Nephron progenitor cell (in vitro differentiated cells): Measurements from ENCODE around the gene NAMPT.

ENCODE experiments used
- DNase-seq: peaks from one replicate; pipeline ENCODE4 v3.0.0; 2021
- H3K27ac Mint-ChIP-seq: 2 replicates; pipeline ENCODE4 v1.8.0; 2021; ENCODE audit warnings: mild to moderate bottlenecking, moderate library complexity, mixed read lengths
- H3K27me3 Mint-ChIP-seq: 2 replicates; pipeline ENCODE4 v1.8.0; 2021; ENCODE audit warnings: mild to moderate bottlenecking, low read depth, mixed read lengths; ENCODE audit not compliant: poor library complexity
- H3K36me3 Mint-ChIP-seq: 2 replicates; pipeline ENCODE4 v1.8.0; 2021; ENCODE audit warnings: low read depth, mixed read lengths
- H3K4me1 Mint-ChIP-seq: 2 replicates; pipeline ENCODE4 v1.8.0; 2021; ENCODE audit warnings: mixed read lengths
- H3K4me3 Mint-ChIP-seq: 2 replicates; pipeline ENCODE4 v1.8.0; 2021; ENCODE audit warnings: mild to moderate bottlenecking, moderate library complexity, mixed read lengths
- H3K9me3 Mint-ChIP-seq: 2 replicates; pipeline ENCODE4 v1.8.0; 2021; ENCODE audit warnings: mild to moderate bottlenecking, moderate library complexity, mixed read lengths
- CTCF ChIP-seq: fragments of 200-600 bp; sonication (generic); IDR thresholded peaks from 2 replicates; pipeline ENCODE4 v1.5.0; 2021; ENCODE audit warnings: antibody characterized with exemption

Gene NAMPT

GRCh38 chr7:106285051-106285854 is 470 bp upstream of the NAMPT start:
- peak overlapping the region; percentile 100 for H3K27ac Mint-ChIP-seq

GRCh38 chr7:106283831-106284713 is 711 bp downstream of the NAMPT start:
- TF ChIP-seq CTCF, result no peak
- peak; percentile 79 for DNase-seq
- Mint-ChIP-seq H3K36me3 (peaks cover 12% of the 10 kb centered on the region), H3K9me3 (no peaks in the 10 kb centered on the region), H3K27me3 (no peaks in the 10 kb centered on the region), H3K4me3 (peak overlapping the region; percentile 97), H3K27ac (peak overlapping the region; percentile 97), H3K4me1 (peaks cover 51% of the 10 kb centered on the region)

More at GRCh38 chr7:106285051-106285854, 470 bp upstream of the NAMPT start:
- no peak for TF ChIP-seq CTCF
- Mint-ChIP-seq H3K4me3 (peak overlapping the region; percentile 90), H3K36me3 (peaks cover 3% of the 10 kb centered on the region), H3K27me3 (no peaks in the 10 kb centered on the region), H3K4me1 (peaks cover 43% of the 10 kb centered on the region), H3K9me3 (no peaks in the 10 kb centered on the region)
- DNase-seq, result peak; percentile 99

GRCh38 chr7:106283501-106283830 is 1.3 kb downstream of the NAMPT start:
- H3K9me3 Mint-ChIP-seq, result no peaks in the 10 kb centered on the region
- TF ChIP-seq CTCF, result no peak
- no peaks in the 10 kb centered on the region for H3K27me3 Mint-ChIP-seq
- H3K4me1 Mint-ChIP-seq, result peaks cover 51% of the 10 kb centered on the region
- peak overlapping the region; percentile 97 for H3K4me3 Mint-ChIP-seq
- DNase-seq, result no peak
- peaks cover 12% of the 10 kb centered on the region for H3K36me3 Mint-ChIP-seq
- peak overlapping the region; percentile 97 for H3K27ac Mint-ChIP-seq

- no peaks in the 10 kb centered on the region for H3K27me3 Mint-ChIP-seq
Measured at GRCh38 chr7:106282852-106283251, 1.9 kb downstream of the NAMPT start.

GRCh38 chr7:106282390-106282789 is 2.4 kb downstream of the NAMPT start:
- no peak for DNase-seq
- Mint-ChIP-seq H3K27ac (no peak overlapping the region), H3K27me3 (no peaks in the 10 kb centered on the region), H3K36me3 (peaks cover 23% of the 10 kb centered on the region), H3K4me1 (peaks cover 44% of the 10 kb centered on the region), H3K4me3 (peak overlapping the region; percentile 97), H3K9me3 (no peaks in the 10 kb centered on the region)
- no peak for TF ChIP-seq CTCF

More at GRCh38 chr7:106282852-106283251, 1.9 kb downstream of the NAMPT start:
- Mint-ChIP-seq H3K36me3 (peaks cover 18% of the 10 kb centered on the region), H3K4me1 (peaks cover 47% of the 10 kb centered on the region), H3K27ac (no peak overlapping the region), H3K4me3 (peak overlapping the region; percentile 97), H3K9me3 (no peaks in the 10 kb centered on the region)
- TF ChIP-seq CTCF, result no peak
- no peak for DNase-seq
